Stimulated activated CD8-positive, alpha-beta memory T cell treated with anti-CD3 and anti-CD28 coated beads, Interleukin-7, amount 100 ng/mL, for 48 hours (primary cell): ENCODE measurements around the gene DNAJC21.
"Not testable (repeated sequence)": the region's sequence is repeated elsewhere in the genome, so short reads cannot be mapped to it uniquely, and the experiment has no call there.

Source experiments
- DNase-seq, 2 donors: peaks; one replicate each; pipeline ENCODE4 v3.0.0-alpha.2; 2020; ENCODE audit warnings: low read depth in 1 of 2; ENCODE audit errors: extremely low read depth in 1 of 2

DNAJC21 gene

DNA sequence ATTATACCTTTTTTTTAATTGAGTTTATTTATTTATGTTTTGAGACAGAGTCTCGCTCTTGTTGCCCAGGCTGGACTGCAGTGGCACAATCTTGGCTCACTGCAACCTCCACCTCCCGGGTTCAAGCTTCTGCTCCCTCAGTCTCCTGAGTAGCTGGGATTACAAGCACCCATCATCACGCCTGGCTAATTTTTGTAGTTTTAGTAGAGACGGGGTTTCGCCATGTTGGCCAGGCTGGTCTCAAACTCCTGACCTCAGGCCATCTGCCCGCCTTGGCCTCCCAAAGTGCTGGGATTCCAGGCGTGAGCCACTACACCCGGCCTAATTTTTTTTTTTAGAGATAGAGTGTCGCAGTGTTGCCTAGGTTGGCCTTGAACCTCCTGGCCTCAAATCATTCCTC is 6.1 kb upstream of the DNAJC21 start:
- not testable (repeated sequence) for DNase-seq

DNA sequence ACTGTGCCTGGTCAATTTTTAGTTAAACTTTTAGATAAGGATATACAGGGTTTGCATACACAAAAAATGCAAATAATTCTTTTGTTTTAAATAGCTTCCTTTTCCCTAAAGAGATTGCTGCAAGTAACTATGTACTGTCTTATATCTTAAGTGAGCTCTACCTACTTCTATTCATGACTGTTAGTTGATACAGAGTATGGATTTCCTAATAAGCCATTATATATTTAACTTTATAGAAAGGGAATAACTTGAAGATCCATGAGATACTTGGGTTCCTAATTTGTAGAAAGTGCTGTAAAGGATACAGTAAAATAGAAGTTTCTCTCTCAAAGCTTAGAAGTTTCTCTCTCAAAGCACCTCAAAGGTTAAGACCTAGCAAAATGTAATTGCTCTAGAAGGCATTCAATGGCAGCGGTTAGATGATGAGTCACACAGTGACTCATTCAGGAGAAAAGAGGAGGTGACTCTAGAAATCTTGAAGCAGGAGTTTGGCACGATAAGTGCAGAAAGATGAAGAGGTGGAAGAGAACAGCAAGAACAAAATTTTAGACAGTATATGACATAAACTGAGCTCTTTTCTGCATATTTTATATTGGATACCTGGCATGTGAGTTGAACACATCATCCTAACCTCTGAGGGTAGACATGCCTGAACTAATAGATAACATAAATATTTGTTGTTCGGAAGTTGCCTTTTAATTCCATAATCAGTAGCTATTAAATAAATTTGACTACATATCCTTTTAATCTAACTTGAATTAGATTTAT is 5.5 kb upstream of the DNAJC21 start:
- DNase-seq: no peak

DNA sequence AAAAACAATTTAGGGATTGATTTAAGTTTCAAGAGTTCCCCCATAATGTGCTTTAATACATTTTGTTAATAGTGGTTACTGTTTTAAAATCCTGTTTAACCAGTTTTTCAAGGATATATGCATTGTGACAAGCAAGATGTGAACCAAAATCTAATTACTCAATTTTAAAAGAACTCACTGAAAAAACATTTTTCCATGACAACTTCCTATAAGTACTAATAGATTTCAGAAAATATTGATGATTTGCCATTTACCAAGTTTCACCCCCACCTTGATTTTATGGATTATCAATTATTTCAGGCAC is 4.9 kb upstream of the DNAJC21 start:
- no peak for DNase-seq

DNA sequence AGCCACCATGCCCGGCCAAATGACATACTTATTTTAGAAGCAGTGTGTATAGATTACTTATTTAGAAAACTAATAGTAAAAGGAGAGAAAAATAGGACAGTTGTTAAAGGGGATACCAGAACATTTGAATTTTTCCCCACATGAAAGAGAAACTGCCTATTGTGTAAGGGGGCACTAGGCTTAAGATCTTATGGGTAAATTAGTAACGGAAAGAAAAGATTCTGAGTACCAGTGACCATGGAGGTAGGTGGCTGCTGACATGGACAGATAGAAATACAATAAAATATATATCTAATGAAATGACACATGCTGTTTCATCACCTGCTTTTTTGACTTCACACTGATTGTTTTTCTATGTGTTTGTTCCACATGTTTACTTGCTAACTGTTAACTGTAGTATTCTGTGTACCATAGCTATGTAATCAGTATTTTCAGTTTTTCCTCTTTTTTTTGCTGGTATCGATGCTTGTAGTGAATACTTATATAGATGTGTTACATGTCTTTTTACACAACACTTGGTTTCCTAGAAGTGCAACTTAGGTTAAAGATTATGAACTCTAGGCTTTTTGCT is 3.0 kb upstream of the DNAJC21 start:
- no peak for DNase-seq

DNA sequence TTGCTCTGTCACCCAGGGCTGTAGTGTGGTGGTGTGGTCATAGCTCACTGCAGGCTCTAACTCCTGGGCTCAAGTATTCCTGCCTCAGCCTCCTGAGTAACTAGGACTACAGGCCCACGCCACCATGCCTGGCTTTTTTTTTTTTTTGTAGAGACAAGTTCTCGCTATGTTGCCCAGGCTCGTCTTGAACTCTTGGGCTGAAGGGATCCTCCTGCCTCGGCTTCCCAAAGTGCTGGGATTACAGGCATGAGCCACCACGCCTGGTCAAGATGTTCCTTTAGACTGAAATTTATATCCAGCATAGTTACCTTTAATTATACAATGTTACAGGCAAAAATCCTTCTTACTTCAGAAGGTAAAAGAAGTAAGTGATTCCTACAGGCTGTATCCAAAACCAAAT is 1.6 kb upstream of the DNAJC21 start:
- DNase-seq: no peak

DNA sequence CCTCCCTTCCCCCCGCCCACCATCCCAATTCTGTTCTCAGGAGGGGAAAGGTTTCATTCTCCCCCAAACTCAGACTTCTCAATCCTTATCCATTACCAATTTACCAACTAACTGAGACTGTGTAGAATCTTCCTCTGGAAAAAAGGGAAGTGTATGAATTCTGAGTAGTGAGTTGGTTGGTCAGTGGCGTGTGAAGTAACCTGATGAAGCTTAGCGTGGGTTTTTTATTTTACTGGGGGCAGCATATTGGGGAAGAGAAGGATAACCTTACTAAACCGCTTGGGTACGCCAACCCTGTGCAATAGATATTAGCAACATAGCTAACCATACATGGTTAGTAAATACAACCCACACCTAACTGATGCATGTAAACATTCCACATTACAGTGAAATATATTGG is 1.1 kb upstream of the DNAJC21 start:
- no peak for DNase-seq

DNA sequence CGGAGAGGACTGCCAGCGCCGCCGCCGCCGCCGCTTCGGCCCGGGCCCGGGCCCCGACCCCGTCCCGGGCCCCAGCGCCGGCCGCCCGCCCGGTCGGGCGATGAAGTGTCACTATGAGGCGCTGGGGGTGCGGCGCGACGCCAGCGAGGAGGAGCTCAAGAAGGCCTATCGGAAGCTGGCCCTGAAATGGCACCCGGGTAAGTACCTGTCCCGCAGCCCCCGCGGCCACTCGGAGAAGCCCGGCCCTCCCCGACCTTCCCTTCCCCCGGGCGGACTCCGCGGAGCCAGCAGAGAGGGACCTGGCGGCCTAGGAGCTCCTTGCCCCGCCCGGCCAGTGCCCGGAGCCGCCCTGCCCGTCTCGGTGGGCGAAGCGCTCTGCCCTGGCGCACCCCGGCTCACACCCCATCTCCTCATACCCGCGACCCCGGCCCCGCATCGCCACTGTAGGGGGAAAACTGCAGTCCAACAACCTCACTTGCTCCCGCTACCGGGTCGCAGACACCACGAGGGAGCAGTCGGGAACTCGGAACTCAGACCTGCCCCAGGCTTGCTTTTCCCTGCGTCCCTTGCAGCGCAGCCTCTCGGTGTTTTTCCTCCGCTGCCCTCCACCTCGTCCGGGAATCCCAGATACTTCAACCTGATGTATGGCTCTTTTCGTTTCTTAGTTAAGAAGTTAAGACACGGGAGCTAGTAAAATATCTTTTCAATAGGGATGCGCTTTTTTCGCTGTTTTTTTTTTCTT is 532 bp downstream of the DNAJC21 start:
- DNase-seq: peak; percentile 62 to 71

DNA sequence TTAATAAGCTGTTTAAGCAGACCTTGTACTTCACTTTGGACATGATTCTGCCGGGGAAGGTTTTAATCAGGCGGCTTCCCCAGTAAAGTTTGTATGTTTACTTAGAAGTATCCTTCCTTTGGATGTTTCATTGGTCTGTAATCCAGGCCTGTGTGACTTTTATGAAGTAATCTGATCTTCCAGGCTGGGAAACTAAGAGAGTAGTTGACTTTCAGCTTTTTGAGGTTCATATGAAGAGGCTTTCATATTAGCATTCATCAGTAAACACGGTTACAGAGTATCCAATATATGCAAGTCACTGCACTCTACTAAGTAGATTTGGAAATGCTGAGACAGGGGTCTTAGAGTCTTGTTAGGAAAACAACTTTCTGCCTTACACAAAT is 1.1 kb downstream of the DNAJC21 start:
- DNase-seq: no peak

DNA sequence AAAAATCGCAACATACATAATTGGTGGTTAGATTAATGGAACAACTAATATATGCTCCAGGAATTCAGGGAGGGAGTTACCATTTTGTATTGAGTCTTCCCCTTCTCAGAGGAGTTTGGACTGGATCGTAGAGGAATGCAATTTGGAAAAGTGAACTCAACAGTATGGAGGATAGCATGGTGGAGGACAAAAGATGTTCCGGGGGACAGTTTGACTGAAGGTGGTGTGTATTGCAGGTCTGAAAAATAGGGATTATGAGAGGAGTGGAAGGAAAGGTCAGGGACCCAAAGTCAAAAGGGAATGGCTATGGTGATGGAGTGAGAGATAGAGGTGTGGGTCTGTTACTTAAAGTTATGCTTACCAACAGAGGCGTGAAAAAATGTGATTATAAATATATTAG is 1.5 kb downstream of the DNAJC21 start:
- DNase-seq: no peak

DNA sequence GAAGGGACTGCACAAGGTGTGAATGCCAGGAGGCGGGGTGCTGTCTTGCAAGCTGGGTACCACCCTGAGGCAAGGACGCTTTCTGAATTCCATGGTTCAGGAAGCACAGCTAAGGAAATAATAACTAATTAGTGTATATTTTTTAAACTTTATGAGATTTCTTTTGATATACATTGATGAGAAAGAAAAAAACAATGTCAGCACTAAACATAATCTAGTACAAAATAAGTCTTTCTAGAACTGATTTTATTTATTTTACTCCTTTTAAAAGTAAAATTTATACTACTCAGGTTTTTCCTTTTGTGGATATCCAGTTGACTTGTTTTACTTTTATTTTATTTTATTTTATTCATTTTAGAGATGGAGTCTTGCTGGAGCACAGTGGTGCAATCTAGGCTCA is 3.6 kb downstream of the DNAJC21 start:
- DNase-seq: no peak

DNA sequence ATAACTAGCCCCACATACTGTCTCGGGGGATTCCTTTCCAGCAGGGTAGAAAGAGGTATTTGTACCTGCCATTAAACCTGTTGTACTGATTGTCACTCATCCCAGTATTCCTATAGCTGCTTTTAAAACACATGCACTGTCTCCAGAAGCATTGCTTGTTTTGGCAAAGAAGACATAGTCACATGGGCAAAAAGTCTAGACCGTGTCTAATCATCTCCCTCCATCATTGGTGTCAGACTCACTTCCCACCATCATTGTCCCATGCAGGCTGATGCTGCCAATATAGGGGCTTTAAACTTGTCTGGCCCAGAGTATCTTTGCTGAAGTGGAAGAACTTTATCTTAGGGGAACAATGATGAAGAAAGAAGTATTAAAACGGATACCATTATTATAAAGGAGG is 12.6 kb downstream of the DNAJC21 start:
- no peak for DNase-seq

DNA sequence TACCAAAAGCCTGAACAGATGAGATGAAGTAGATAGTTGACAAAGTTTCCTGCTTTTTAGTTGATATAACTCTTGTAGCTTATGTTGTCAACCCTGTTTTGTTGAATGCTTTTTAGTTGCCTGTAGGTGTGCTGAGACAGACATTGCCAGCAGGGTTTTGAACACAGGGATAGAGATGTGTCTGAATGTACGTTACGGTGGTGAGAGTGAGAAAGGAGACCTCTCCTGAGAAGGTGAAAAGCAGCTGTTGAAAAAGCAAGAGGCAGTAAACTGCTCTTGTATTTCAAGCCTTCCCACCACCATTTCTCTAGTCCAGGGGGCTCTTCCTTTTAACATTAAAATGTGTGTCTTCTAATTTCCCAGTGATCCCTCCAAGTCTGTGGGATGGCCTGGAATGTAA is 14.7 kb downstream of the DNAJC21 start:
- no peak for DNase-seq

DNA sequence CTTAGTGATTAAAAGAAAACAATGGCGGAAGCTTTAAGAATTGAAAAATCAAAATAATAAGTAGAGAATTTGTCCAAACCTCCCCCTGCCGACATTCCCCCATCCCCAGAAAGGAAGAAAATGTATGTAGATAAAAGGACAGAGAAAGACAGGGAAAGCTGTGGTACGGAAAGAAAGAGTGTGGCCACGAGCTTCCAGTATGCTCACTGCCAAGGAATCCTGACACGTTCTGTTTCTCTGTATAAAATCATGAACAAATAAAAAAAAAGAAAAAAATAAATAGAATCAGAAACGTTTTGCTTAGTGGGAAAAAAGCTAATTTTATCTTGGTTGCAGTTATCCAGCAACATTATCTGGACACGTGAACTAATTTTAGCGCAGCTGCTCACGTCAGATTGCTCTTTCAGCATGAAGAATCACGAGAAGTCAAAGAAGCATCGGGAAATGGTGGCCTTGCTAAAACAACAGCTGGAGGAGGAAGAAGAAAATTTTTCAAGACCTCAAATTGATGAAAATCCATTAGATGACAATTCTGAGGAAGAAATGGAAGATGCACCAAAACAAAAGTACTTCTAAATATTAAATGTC is 15.2 kb downstream of the DNAJC21 start:
- no peak for DNase-seq

DNA sequence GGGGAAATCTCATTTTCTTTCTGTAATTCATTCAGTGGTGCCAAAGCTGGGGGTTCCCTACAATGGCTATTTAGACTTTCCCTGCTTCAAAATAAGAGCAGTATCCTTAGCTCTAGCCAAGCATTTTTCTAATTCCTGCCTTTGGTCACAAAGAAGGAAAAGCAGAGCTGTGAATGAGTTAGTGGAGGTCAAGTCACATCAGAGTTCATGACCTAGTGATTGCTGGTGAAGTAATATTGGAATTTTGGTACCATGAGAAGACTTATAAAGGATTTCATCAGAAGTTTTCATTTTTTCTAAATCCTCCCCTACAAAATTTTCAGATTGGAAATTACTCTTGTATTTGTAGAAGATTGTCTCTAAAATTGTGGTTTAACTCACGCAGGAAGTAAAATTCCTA is 28.0 kb downstream of the DNAJC21 start:
- no peak for DNase-seq

DNA sequence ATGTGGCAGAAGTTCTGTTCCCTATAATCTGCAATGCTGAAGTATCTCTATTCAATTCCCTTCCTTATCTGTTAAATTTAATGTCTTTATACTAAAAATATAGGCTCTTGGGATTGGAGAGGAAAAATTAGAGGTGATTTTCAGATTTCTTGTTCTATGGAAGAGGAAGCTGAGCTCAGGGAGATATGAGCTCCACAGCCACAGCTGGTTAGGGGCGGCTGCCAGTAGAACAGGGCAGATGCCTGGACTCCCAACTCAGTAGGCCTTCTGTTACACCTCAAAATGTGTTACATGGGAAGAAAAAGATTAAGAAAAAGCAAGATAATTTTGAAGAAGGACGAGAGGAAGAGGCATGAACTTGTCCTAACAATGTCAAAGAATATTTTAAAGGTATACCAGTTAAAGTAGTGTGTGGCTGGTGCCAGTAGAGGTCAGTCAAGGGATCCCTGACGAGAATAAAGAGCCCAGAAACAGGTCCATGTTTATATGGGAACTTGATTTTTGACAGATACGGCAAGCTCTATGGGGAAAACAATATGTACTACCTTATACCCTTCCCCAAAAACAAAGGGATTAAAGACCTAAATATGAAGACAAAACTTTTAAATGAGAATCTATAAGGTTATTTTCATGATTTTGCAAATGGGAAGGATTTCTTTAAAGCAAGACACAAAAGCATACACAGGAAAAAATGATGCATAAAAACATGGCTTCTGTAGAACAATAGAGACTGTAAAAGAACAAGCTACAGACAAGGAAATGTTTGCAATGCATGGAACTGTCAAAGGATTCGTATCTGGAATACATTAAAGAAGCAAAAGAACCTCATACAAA is 28.7 kb downstream of the DNAJC21 start:
- DNase-seq: no peak

DNA sequence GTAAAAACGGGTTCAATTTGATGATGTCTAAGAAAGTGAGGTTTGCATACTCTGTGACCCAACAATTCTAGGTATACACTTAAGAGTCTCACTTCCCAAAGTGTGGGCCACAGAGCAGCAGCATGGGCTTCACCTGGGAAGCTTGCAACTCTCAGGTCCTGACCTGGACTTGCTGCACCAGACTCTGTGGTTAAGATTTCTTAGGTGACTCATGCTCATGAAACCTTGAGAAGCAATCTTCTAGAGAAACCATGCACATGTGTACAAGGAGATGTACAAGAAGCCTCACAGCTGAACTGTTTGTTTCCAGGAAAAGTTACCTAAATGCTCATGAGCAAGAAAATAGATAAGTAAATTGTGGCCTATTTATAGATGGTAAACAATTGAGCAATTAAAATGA is 30.0 kb downstream of the DNAJC21 start:
- peak in 1 of 2 donors; percentile 3 for DNase-seq

DNA sequence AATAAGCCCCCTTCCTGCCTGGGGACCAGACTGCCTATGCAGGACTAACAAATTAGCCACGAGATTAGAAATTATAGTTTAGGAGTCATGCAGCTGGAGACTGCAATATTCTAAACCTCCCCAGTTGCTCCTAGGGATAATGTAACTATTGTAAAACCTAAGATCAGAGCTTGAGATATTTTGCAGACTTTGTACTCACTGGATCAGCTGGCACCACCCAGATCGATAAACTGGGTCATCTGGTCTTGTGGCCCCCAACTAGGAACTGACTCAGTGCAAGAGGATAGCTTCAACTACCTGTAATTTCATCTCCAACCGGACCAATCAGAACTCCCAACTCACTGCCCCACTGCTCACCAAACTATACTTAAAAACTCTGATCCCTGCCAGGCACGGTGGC is 38.2 kb downstream of the DNAJC21 start:
- no peak for DNase-seq

DNA sequence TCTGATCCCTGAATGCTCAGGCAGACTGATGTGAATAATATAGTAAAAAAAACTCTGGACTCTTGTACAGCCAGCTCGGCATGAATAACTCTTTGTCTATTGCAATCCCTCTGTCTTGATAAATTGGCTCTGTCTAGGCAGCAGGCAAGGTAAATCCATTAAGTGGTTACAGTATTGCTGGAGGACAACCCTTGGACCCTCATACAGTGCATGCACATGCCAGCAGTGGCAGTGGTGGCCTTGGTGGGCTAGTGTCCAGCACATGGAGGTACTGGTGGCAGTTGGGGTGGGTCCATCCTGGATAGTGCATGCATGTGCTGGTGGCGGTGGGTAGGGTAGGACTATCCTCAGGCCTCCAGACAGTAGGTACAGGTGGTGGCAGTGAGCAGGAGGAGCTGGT is 38.9 kb downstream of the DNAJC21 start:
- no peak for DNase-seq

DNA sequence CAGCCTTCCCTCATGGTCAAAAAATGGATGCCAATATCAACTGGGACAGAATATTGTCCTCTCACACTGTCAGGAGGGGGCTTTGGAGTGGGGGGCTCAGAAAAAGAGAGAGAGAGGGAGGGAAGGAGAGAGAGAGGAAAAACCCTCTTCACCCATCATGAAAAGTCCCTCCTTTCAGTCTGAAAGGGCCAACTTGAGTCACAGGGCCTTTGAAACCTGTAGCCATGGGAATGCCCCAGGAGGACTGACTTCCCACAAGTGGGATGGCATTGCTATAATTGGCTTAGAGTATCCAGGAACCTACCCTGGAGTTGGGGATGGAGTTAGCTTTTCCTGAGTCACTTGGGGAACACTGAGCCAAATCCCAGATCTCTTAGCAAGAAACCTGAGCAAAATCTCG is 41.2 kb downstream of the DNAJC21 start:
- DNase-seq: no peak

DNA sequence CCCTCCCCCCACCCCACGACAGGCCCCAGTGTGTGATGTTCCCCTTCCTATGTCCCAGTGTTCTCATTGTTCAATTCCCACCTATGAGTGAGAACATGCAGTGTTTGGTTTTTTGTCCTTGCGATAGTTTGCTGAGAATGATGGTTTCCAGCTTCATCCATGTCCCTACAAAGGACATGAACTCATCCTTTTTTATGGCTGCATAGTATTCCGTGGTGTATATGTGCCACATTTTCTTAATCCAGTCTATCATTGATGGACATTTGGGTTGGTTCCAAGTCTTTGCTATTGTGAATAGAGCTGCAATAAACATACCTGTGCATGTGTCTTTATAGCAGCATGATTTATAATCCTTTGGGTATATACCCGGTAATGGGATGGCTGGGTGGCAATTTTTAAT is 42.3 kb downstream of the DNAJC21 start:
- not testable (repeated sequence) for DNase-seq

DNA sequence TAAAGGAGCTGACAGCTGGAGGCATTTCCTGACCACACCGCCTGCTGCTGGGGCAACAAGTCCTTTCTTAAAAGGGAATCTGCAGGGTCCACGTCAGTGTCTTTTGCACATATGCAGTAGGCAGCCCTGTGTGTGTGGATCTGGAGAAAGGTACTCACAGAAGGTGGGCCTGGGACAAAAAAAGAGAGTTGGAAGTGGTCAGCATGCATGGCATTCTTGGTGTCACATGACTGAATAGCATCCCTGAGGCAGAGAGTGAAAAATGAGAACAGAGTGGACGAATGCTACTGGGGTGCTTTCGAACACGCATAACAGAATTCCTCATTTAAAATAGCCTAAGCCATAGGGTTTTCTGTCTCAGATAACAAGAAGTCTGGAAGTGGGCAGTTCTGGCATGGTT is 47.0 kb downstream of the DNAJC21 start:
- no peak for DNase-seq
